ENCODE results near the gene C22orf39.

DNA sequence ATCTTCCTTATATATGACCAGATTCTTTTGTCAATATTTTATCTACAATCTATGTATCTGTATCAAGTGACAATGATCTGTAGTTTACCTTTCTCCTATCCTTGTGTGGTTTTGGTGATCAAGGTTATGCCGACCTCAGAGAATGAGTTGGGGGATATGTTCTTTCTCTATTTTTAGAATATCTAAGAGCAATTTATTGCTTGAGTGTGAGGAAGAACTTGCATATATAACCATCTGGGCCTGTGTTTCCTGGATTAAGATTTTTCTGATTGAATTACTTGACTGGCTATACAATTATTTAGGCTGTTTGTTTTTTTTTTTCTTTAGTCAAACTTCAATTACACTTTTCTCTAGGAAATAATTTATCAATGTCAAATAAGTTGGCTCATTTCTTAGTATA lies 14.0 kb upstream of the C22orf39 start:
- TF ChIP-seq EP300 (IDR thresholded peaks at IDR 0.05; ENCODE audit: low read depth) (no peak), POLR2A (IDR thresholded peaks at IDR 0.05) (no peak)
- TF ChIP-seq, protein P1, sequence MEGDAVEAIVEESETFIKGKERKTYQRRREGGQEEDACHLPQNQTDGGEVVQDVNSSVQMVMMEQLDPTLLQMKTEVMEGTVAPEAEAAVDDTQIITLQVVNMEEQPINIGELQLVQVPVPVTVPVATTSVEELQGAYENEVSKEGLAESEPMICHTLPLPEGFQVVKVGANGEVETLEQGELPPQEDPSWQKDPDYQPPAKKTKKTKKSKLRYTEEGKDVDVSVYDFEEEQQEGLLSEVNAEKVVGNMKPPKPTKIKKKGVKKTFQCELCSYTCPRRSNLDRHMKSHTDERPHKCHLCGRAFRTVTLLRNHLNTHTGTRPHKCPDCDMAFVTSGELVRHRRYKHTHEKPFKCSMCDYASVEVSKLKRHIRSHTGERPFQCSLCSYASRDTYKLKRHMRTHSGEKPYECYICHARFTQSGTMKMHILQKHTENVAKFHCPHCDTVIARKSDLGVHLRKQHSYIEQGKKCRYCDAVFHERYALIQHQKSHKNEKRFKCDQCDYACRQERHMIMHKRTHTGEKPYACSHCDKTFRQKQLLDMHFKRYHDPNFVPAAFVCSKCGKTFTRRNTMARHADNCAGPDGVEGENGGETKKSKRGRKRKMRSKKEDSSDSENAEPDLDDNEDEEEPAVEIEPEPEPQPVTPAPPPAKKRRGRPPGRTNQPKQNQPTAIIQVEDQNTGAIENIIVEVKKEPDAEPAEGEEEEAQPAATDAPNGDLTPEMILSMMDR (IDR thresholded peaks at IDR 0.05), result no peak
